ENCODE data around the gene IFRD1.

DNA sequence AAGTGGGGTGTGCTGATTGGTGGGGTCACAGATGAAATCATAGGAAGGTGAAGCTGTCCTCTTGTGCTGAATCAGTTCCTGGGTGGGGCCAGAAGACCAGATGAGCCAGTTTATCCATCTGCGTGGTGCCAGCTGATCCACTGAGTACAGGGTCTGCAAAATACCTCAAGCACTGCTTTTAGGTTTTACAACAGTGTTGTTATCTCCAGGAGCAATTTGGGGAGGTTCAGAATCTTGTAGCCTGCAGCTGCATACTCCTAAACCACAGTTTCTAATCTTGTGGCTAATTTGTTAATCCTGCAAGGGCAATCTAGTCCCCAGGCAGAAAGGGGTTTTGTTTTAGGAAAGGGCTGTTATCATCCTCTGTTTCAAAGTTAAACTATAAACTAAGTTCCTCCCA, 17.0 kb upstream of the IFRD1 start:
- TF ChIP-seq, protein P1, sequence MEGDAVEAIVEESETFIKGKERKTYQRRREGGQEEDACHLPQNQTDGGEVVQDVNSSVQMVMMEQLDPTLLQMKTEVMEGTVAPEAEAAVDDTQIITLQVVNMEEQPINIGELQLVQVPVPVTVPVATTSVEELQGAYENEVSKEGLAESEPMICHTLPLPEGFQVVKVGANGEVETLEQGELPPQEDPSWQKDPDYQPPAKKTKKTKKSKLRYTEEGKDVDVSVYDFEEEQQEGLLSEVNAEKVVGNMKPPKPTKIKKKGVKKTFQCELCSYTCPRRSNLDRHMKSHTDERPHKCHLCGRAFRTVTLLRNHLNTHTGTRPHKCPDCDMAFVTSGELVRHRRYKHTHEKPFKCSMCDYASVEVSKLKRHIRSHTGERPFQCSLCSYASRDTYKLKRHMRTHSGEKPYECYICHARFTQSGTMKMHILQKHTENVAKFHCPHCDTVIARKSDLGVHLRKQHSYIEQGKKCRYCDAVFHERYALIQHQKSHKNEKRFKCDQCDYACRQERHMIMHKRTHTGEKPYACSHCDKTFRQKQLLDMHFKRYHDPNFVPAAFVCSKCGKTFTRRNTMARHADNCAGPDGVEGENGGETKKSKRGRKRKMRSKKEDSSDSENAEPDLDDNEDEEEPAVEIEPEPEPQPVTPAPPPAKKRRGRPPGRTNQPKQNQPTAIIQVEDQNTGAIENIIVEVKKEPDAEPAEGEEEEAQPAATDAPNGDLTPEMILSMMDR (IDR thresholded peaks at IDR 0.05) = no peak
- TF ChIP-seq POLR2A (IDR thresholded peaks at IDR 0.05) = no peak
